GM15510 (cell line): Measurements from ENCODE around the gene MSN.

ENCODE experiments used
- POLR2A ChIP-seq: IDR thresholded peaks from 3 replicates; pipeline ENCODE4 v1.6.1; 2011; ENCODE audit warnings: borderline replicate concordance; ENCODE audit not compliant: insufficient read length; ENCODE audit errors: extremely low read depth

MSN gene

GRCh38 chrX:65667503-65668376 is at the start of gene MSN:
MSN (plus strand) TSS chrX:65667654; CDS start chrX:65667842, 188 bp downstream.
- TF ChIP-seq POLR2A: peak; percentile 71

DNA sequence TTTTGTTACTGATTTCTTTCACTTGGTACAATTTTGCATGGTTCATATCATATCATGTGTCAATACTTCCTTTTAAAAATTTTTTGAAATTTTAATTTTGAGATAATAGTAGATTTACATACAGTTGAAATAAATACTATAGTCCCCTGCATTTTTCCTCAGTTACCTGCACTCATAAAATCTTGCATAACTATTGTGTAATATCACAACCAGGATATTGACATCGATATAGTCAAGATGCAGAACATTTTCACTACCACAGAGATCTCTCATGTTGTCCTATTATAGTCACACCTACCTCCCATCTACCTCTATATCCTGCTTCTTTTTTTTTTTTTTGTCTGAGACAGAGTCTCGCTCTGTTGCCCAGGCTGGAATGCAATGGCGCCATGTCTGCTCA is 36.7 kb upstream of the MSN start:
- TF ChIP-seq POLR2A: no peak

DNA sequence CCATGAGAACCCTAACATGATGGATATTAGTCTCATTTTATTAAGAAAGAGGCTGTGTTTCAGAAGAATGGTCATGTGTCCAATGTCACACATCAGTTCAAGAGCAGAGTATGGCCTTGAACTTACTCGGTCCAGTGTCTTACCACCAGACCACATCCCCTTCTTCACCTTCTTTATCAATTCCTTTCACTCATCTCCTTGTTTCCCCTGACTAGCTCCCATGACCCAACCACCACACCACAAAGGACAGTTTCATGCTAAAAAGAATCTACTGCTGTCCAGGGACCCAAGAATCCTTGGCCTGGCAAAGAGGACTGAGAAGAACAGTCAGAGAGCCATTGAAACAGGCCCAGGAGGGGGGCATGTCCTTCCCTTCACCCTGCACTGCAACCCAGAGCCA is 33.6 kb upstream of the MSN start:
- TF ChIP-seq POLR2A: no peak

DNA sequence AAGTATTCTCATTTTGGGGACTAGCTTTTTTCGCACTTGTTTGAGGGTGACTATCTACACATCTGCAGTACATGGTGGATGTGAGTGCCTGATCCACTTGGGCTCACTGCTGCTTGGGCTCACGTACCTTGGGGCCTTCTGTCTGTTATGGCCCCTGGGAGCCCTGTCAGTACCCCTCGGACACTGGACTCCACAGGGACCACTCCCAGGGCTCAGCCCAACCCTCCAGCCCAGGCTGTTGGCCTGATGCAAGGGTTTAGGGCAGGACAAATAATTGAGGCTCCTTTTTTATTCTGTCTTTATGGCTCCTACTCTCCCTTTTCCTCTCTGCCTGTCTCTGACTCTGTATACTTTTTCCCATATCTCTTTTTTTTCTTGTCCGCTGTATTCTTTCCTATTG is 32.7 kb upstream of the MSN start:
- TF ChIP-seq POLR2A: no peak

- no peak for TF ChIP-seq POLR2A
Measured at GRCh38 chrX:65635378-65635777, 32.1 kb upstream of the MSN start.

DNA sequence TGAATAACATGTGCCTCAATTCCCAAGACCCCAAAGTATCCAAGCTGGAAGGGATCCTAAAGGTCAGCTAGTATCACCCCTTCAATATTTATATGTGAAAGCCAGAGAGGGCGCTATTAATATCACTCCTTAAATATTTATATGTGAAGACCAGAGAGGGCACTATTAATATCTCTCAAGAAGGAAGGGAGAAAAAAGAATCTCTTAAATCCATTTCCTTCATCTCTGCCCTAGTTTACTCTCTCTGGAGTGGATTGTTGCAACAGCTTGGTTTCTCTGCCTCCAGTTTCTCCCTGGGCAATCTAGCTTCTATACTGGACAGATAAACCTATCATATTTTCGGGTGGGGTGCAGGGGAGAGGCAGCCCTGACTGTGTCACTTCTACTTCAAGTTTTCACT is 31.6 kb upstream of the MSN start:
- TF ChIP-seq POLR2A: no peak

DNA sequence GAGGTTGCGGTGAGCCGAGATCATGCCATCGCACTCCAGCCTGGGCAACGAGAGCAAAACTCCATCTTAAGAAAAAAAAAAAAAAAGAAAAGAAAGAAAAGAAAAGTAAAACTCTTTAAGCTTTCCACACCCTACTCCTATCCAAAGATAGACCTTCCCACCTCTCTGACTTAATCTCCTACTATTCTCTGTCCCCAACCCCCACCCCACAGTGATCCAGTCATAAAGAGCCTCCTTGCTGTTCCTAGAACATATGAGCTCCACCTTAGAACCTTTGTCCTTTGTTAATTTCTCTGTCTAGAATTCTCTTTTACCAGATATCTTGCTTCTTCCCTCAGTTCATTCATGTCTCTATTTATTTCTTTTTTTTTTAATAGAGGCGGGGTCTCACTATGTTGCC is 30.1 kb upstream of the MSN start:
- no peak for TF ChIP-seq POLR2A

GRCh38 chrX:65642914-65643491 is 24.5 kb upstream of the MSN start:
- TF ChIP-seq POLR2A: no peak

GRCh38 chrX:65643531-65644052 is 23.9 kb upstream of the MSN start:
- TF ChIP-seq POLR2A: no peak

GRCh38 chrX:65644621-65645289 is 22.7 kb upstream of the MSN start:
- no peak for TF ChIP-seq POLR2A

- no peak for TF ChIP-seq POLR2A
Measured at GRCh38 chrX:65647801-65648200, 19.7 kb upstream of the MSN start.

GRCh38 chrX:65652098-65652497 is 15.4 kb upstream of the MSN start:
- TF ChIP-seq POLR2A: no peak

DNA sequence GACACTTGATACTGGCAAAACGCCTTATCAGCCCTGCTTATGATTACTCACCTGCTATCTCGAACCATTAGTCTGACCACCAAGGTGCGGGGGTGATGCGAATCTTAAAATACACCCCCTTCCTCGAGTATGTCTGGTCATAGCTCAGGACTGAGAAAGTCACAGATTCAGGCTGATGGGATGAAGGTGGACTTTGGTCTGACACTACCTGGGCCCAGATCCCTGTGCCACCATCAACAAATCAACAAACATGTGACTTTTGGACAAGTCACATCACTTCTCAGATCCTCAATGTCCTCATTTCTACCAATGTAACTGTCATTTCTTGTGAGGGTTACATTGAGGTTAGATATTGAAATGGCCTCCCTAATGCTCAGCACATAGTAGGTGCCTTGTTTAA is 9.8 kb upstream of the MSN start:
- no peak for TF ChIP-seq POLR2A

DNA sequence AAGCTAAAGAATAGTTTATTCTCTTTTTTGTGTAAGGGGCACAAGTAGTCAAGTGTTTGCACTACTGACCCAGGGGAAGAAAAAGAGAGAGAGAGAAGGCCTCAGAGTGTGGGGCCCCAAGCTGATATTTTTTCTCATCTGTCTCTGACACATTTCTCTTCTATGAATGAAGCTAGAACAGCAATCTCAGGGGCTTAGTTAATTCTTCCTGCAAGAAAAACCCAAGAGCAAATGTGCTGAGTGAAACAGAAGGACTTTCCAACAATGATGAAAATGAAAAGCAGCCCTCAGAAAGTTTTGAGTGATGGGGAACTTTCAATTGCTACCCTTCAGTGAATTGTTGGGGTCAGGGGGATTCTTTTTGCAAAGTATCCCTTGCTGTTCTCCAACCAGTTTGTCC is 9.2 kb upstream of the MSN start:
- TF ChIP-seq POLR2A: no peak

- TF ChIP-seq POLR2A: no peak
Measured at GRCh38 chrX:65667157-65667502, 324 bp upstream of the MSN start.
